HG03565 (cell line): ENCODE data around the gene UCMA.

Source experiments
- ATAC-seq: cut with Tn5 transposase; IDR thresholded peaks from one replicate; pipeline ENCODE4 v1.9.1; 2021; ENCODE audit warnings: mild to moderate bottlenecking, moderate library complexity; ENCODE audit not compliant: unreplicated experiment

Gene UCMA

DNA sequence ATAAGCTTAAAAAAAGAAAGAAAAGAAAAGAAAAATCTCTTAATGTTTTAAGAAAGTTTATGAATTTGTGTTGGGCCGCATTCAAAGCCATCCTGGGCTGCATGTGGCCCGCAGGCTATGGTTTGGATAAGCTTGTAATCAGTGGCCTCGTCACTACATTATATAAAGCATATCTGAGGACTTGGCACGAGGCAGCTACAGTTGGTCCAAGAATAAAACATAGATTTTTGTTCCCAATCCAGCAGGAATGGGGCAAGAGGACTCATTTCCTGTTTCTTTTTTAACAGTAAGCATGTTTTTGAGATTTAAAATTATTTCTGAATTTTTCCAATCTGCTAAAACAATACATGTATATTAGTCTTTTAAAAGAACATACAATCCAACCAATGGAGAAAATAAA lies 44.2 kb downstream of the UCMA start:
- ATAC-seq = no peak

DNA sequence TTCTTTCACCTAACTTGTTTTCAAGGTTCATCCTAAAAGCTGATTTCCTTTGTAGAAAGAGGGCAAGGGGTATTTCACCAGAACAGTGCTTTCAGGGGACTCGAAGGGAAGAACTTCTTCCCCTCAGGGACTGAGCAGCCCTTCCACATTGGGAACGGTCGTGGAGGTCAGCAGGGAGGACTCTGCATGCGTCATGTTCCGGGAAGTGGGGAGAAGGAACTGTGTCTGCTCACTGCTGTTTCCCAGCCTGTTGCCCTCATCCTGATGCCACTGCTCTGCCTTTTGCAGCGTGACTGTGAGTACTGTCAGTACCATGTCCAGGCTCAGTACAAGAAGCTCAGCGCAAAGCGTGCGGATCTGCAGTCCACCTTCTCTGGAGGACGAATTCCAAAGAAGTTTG lies 45.6 kb downstream of the UCMA start:
- ATAC-seq = no peak

DNA sequence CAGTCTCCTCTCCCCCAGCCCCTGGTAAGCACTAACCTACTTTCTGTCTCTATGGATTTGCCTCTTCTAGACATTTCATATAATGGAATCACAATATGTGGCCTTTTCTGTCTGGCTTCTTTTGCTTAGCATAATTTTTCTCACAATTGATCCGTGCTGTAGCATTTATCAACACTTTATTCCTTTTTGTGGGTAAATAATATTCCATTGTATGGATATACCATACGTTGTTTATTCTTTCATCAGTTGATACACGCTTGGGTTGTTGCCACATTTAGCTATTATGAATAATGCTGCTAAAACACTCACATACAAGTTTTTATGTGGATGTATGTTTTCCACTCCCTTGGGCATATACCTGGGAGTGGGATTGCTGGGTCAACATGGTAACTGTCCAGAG lies 47.0 kb downstream of the UCMA start:
- ATAC-seq = no peak

DNA sequence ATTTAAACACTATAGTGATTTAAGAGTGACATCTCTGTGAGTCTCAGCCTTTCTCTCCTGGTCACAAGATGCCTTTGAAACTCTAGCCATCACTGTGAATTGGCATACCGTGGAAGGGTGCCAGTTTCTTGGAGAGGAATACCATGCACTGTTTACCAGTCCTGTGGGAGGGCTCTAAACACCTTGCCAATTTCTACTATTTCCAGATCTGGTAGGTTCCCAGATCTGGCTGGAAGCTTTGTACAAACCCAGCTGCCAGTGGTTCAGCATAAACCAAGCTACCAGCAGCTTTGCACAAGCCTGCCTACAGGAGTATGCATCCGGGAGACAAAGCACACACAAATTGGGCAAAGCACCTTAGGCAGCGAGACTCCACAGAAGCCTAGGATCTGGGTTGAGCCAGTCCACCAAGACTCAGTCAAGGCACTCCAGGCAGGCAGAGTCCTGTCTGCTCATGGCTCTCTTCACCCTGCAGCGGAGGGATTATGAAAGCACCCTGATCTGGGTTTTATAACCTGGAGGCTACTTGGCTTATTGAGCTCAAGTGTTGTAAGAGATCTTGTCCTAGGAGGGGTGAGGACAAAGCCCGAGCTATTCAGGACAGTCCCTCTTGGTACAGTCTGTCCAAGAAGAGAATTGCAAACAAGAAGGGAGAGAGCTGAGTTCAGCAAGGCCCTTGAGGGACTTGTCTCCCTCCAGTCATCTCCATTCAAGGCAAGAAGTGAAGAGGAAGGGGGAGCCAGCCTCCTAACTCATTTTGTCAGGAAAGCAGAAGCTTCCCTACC lies 49.3 kb downstream of the UCMA start:
- no peak for ATAC-seq

DNA sequence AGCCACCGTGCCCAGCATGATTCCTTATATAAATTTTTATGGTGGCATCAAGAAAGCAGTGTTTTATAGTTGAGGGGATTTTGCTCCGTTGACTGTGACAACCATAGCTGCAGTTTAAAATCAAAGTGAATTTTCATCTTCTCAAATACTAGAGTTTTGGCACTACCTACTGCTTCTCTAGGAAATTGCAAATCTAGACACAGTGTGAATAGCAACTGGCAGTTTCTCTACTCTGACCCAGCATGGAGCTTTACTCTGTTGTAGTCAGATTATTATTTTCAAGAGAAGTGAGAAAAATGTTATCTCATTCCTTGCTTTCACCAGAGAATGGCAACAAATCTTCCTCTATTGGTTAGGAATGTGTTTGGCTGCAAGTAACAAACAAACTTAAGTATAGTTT lies 49.9 kb downstream of the UCMA start:
- no peak for ATAC-seq

DNA sequence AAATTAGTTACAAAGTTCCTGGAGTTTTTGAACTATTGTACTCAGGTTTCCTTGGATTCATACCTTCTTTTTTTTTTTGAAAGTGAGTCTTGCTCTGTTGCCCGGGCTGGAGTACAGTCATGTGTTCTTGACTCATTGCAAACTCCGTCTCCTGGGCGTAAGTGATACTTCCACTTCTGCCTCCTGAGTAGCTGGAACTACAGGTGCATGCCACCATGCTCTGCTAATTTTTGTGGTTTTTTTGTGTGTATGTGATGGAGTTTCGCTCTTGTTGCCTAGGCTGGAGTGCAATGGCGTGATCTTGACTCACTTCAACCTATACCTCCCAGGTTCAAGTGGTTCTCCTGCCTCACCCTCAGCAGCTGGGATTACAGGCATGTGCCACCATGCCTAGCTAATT lies 50.5 kb downstream of the UCMA start:
- no peak for ATAC-seq

DNA sequence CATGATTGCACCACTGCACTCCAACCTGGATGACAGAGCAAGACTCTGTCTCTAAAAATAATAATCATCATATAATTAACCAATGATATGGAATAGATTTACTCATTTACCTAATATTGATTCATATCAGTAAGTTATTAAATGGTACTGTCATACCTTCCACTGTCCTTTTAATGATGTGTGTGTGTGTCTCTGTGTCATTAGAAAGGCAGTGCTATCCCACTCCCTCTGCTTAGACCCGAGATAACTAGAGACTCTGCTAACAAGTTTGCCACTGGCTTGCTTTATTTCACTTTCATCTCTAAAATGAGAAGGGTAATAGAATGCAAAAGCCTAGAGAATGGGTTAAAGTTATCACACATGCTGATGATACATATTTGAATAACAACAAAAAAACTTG lies 51.8 kb downstream of the UCMA start:
- ATAC-seq = no peak

DNA sequence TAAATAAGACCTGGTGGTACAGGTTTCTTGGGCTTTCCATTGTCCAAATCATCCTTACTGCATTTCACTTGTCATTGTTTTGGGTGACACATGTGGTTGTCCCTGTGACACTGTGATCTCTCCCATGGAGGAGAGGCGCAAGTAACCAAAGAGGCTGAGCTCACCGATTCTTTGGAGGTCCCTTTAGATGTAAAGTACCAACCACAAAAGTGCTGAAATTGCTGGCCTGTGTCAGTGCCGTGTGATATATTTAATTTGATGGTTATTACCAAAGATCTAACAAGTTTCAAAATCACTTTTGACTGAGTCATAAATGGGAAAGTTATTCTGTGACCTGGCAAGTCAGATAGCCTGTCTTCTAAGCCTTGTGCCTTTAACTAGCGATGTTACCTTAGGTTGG lies 53.4 kb downstream of the UCMA start:
- peak; percentile 49 for ATAC-seq

DNA sequence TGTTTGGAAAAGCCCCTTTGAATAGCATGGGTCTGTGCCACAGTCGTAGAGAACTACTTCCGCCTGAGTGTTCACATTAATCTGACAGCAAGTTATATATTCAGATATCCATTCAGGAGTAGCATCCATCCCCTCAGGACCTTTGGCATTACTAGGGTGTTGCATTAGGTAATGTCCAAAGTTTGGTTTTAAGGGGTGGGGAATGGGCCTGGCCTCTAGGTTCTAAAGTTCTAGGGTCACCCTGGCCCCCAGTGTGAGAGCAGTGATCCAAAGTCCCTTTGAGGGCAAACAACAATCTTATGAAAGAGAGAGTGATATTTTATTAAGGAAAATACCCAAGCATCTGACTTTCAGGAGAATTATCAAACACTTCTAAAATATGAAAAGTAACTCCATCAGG lies 60.6 kb downstream of the UCMA start:
- ATAC-seq = no peak
